HG03064 (cell line): ENCODE data around the gene CYP2D6.
"Not testable (repeated sequence)": the region's sequence is repeated elsewhere in the genome, so short reads cannot be mapped to it uniquely, and the experiment has no call there.

Experiments used
- ATAC-seq: cut with Tn5 transposase; IDR thresholded peaks from one replicate; pipeline ENCODE4 v1.9.1; 2021; ENCODE audit warnings: low read depth; ENCODE audit not compliant: unreplicated experiment

Gene CYP2D6

DNA sequence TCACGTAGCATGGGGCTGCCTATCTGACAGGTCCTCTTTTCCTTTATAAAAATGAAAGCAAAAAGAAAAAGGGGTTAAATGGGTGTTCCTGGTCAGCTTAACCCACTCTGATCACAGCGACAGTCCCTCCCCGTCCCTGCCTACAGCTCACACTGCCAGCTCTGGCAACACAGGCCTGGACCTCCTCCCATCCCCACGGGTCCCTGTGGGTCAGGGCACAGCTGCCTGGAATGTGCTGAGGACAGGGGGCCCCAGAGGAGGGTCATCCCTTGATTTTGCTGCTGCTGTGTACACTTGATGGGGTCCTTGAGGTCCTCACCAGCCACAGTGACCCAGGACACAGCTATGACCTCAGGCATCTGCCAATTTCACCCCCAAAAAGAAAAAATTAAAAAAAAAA lies 29.6 kb upstream of the CYP2D6 start:
- ATAC-seq: no peak

DNA sequence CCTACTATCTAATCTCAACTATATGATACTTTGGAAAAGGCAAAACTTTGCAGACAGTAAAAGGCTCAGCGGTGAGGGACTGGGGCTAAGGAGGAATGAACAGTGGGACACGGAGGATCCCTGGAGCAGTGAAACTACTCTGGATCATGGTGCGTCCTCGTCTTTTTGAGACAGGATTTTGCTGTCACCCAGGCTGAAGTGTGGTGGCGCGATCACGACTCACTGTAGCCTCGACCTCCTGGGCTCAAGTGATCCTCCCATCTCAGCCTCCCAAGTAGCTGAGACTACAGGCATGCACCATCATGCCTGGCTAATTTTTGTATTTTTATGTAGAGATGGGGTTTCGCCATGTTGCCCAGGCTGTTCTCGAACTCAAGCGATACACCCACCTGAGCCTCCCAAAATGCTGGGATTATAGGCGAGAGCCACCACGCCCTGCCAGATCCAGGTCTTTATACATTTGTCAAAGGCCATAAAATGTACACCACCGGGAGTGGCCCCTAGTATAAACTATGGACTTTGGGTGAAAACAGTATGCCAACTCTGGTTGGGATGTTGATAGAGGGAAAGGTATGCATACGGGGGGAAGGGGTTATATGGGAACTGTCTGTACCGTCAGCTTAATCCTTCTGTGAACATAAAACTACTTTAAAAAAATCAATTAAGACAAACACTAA lies 28.0 kb upstream of the CYP2D6 start:
- no peak for ATAC-seq

DNA sequence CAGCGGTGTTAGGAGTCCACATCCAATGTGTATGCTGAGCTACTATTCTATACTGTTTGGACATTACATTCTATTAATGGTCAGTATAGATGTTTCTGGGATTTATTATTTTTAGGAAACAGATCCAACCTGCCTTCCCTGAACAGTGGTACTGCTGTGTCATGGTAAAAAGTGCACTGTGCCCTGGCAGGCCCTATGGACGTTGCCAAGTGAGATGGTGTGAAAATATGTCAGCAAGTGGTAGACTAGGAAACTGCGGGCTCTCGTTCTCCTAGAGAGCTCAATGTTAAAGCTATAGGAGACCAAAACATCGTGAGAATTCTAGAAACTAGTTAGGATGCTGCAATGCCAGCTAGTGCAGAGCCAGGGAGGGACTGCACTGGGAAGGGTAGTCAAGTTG lies 26.0 kb upstream of the CYP2D6 start:
- no peak for ATAC-seq

- ATAC-seq: no peak
Observed at GRCh38 chr22:42156121-42156520, 25.5 kb upstream of the CYP2D6 start.

GRCh38 chr22:42155053-42155543 lies 24.5 kb upstream of the CYP2D6 start:
- no peak for ATAC-seq

DNA sequence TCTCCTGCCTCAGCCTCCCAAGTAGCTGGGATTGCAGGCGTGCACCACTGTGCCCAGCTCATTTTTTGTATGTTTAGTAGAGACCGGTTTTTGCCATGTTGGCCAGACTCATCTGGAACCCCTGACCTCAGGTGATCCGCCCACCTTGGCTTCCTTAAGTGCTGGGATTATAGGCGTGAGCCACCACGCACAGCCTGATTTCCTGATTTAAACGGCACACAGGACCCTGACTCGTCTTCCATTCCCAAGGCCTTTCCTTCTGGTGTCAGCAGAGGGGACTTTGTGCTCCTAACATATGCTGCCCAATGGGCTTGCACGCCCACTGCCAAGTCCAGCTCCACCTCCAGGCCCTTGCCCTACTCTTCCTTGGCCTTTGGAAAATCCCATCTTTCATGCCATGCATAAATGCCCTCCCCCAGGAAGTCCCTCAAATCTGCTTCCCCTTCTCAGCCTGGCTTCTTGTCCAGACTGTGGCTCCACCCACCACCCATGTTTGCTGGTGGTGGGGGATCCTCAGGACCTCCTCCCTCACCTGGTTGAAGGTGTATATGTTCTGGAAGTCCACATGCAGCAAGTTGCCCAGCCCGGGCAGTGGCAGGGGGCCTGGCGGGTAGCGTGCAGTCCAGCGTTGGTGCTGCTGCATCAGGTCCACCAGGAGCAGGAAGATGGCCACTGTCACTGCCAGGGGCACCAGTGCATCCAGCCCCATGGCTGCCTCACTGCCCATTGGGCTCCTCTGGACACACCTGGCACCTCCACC lies 23.9 kb upstream of the CYP2D6 start:
- no peak for ATAC-seq

DNA sequence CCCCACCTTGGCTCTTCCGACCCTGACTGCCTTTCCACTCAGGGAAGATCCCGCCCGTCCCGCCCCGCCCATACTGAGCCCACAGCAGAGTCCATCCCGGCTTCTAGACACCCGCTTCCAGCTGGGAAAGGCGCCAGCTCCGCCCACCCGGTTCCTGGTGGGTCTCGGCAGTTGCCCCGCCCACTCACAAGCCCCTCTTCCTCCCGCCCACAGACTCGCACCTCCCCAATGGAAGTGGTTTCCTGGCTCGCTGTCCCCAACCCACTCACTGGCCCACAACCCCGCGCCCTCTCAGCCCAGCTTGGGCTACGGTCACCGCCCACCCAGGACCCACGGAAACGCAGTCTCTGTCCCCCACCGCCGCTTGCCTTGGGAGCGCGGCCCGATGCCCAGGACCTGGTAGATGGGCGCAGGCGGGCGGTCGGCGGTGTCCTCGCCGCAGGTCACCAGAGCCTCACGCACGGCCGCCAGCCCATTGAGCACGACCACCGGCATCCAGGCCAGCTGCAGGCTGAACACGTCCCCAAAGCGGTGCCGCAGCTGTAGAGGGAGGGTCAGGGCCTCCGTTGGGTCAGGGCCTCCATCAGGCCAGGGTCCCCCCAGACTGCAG lies 22.2 kb upstream of the CYP2D6 start:
- ATAC-seq: no peak

DNA sequence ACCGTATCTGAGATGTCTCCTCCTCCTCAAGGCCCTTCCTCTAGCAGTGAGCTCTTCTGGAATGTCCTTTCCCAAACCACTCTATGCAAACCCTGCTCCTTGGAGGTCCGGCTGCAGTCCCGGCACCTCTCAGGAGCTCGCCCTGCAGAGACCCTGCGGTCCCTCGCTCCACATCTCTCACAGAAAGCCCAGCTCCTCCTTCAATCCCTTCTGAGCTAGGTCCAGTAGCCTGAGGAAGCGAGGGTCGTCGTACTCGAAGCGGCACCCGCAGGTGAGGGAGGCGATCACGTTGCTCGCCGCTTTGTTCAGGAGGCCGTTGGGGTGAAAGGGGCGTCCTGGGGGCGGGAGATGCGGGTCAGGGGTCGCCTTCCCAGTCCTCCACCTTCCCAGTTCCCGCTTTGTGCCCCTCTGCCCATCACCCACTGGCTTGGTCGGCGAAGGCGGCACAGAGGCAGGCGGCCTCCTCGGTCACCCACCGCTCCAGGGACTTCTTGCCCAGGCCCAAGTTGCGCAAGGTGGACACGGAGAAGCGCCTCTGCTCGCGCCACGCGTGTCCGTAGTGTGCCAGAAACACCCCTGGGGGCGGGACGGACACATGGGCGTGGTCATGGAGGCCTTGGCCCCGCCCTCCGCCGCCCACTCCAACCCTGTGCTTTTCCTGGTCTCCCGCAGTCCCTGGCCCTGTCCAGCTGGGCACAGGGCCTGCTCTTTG lies 21.5 kb upstream of the CYP2D6 start:
- ATAC-seq: no peak

DNA sequence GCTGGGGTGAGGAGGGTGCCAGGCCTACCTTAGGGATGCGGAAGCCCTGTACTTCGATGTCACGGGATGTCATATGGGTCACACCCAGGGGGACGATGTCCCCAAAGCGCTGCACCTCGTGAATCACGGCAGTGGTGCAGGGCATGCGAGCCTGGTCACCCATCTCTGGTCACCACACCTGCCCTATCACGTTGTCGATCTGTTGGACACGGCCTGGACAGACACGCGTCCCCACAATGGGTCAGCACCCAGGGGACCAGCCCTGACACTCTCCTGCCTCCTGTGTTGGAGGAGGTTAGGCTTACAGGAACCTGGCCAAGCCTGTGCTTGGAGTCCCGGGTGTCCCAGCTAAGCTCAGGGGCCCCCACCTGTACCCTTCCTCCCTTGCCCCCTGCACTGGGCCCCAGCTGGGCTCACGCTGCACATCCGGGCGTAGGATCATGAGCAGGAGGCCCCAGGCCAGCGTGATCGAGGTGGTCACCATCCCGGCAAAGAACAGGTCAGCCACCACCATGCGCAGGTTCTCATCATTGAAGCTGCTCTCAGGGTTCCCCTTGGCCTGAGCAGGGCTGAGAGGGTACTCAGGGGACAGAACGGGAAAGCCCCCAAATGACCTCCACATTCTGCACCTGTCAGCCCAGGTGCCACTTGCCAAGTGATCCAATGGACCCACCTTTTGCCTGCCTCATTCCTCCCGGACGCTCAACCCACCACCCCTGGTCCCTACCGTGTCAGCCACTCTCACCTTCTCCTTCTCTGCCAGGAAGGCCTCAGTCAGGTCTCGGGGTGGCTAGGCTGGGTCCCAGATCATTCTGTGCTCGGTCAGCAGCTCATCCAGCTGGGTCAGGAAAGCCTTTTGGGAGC lies 20.3 kb upstream of the CYP2D6 start:
- no peak for ATAC-seq

GRCh38 chr22:42149798-42150197 lies 19.2 kb upstream of the CYP2D6 start:
- not testable (repeated sequence) for ATAC-seq

- no peak for ATAC-seq
Observed at GRCh38 chr22:42145175-42145574, 14.6 kb upstream of the CYP2D6 start.

- ATAC-seq: not testable (repeated sequence)
Observed at GRCh38 chr22:42143859-42144822, 13.5 kb upstream of the CYP2D6 start.

GRCh38 chr22:42142771-42143461 lies 12.3 kb upstream of the CYP2D6 start:
- no peak for ATAC-seq

GRCh38 chr22:42141307-42142057 lies 10.9 kb upstream of the CYP2D6 start:
- ATAC-seq: not testable (repeated sequence)

GRCh38 chr22:42140153-42140552 lies 9.5 kb upstream of the CYP2D6 start:
- ATAC-seq: not testable (repeated sequence)

GRCh38 chr22:42139508-42139907 lies 8.9 kb upstream of the CYP2D6 start:
- ATAC-seq: not testable (repeated sequence)

DNA sequence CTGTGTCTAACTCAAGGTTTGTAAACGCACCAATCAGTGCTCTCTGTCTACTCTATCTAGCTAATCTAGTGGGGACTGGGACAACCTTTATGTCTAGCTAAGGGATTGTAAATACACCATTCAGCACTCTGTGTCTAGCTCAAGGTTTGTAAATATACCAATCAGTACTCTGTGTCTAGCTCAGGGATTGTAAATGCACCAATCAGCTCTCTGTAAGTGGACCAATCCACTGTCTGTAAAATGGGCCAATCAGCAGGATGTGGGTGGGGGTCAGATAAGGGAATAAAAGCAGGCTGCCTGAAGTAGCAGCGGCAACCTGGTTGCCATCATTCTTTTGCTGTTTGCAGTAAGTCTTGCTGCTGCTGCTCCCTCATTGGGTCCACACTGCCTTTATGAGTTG lies 8.4 kb upstream of the CYP2D6 start:
- ATAC-seq: no peak
